A673 (cell line): ENCODE measurements around the gene MAPKAPK2.

ENCODE experiments used
- CTCF ChIP-seq: fragments of 300-800, 200-600 bp; sonication (generic); conservative IDR thresholded peaks from 2 replicates; pipeline ENCODE4 v1.5.1; 2017; ENCODE audit warnings: low read depth, mild to moderate bottlenecking, antibody characterized with exemption, low read length, moderate library complexity, mixed read lengths
- EZH2 ChIP-seq: fragments of 200-600 bp; sonication (generic); IDR thresholded peaks from 2 replicates; pipeline ENCODE4 v1.6.1; 2017; ENCODE audit warnings: borderline replicate concordance, low read depth, mild to moderate bottlenecking, mixed read lengths, antibody characterized with exemption, low read length; ENCODE audit not compliant: poor library complexity, severe bottlenecking

GRCh38 chr1:206658264-206658980 is 26.3 kb upstream of the MAPKAPK2 start:
- TF ChIP-seq EZH2 (no peak), CTCF (peak; percentile 90)
